Retinal pigment epithelial cell (primary cell): ENCODE results near the gene VWC2.
"Not testable (repeated sequence)": the region's sequence is repeated elsewhere in the genome, so short reads cannot be mapped to it uniquely, and the experiment has no call there.

Experiments
- DNase-seq: peaks from one replicate; pipeline ENCODE4 v3.0.0-alpha.2; 2010; ENCODE audit warnings: low read depth
- H3K4me3 ChIP-seq: 2 replicates; pipeline ENCODE4 v1.5.1; 2011; ENCODE audit warnings: mild to moderate bottlenecking, low read length, control low read depth, moderate library complexity
- TF ChIP-seq, protein P1 (sequence below): conservative IDR thresholded peaks from 2 replicates; pipeline ENCODE4 v1.5.1; 2011; ENCODE audit warnings: low read depth, low read length, control low read depth, inconsistent platforms

Gene VWC2

GRCh38 chr7:49848211-49848841 lies 74.9 kb downstream of the VWC2 start:
- no peak overlapping the region for H3K4me3 ChIP-seq
- TF ChIP-seq, protein P1, sequence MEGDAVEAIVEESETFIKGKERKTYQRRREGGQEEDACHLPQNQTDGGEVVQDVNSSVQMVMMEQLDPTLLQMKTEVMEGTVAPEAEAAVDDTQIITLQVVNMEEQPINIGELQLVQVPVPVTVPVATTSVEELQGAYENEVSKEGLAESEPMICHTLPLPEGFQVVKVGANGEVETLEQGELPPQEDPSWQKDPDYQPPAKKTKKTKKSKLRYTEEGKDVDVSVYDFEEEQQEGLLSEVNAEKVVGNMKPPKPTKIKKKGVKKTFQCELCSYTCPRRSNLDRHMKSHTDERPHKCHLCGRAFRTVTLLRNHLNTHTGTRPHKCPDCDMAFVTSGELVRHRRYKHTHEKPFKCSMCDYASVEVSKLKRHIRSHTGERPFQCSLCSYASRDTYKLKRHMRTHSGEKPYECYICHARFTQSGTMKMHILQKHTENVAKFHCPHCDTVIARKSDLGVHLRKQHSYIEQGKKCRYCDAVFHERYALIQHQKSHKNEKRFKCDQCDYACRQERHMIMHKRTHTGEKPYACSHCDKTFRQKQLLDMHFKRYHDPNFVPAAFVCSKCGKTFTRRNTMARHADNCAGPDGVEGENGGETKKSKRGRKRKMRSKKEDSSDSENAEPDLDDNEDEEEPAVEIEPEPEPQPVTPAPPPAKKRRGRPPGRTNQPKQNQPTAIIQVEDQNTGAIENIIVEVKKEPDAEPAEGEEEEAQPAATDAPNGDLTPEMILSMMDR, result no peak
- no peak for DNase-seq

DNA sequence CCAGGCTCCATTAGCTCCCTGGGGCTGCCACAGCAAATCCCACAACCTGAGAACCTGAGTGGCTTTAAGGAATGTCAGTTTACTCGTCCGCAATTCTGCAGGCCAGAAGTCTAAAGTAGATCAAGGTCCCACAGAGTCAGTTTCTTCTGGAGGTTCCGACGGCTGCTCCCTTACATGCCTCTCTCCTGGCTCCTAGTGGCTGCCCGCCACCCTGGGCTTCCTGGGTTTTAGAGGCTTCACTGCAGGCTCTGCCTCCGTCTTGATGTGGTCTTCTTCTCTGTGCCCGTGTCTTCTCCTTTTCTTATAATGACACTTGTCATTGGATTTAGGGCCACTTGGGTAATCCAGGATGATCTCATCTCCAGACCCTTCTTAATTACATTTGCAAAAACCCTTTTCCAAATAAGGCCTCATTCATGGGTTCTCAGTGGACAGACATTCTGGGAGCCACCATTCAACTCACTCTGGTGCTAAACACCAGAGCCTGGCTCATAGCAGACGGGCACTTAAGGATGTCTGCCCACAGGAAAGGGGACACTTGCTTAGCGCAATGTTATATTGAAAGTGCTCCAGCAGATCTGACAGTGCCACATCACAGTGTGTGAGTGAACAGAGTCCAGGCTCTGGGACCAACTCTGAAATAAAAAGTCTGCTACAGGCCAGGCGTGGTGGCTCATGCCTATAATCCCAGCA lies 77.6 kb downstream of the VWC2 start:
- no peak overlapping the region for H3K4me3 ChIP-seq
- TF ChIP-seq, protein P1, result no peak
- no peak for DNase-seq

DNA sequence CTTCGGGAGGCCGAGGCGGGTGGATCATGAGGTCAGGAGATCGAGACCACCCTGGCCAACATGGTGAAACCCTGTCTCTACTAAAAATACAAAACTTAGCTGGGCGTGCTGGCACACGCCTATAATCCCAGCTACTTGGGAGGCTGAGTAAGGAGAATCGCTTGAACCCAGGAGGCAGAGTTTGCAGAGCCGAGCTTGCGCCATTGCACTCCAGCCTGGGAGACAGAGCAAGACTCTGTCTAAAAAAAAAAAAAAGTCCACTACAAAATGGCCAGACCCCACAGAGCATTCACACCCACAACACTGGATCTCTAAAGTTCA lies 78.1 kb downstream of the VWC2 start:
- H3K4me3 ChIP-seq, DNase-seq: not testable (repeated sequence)

DNA sequence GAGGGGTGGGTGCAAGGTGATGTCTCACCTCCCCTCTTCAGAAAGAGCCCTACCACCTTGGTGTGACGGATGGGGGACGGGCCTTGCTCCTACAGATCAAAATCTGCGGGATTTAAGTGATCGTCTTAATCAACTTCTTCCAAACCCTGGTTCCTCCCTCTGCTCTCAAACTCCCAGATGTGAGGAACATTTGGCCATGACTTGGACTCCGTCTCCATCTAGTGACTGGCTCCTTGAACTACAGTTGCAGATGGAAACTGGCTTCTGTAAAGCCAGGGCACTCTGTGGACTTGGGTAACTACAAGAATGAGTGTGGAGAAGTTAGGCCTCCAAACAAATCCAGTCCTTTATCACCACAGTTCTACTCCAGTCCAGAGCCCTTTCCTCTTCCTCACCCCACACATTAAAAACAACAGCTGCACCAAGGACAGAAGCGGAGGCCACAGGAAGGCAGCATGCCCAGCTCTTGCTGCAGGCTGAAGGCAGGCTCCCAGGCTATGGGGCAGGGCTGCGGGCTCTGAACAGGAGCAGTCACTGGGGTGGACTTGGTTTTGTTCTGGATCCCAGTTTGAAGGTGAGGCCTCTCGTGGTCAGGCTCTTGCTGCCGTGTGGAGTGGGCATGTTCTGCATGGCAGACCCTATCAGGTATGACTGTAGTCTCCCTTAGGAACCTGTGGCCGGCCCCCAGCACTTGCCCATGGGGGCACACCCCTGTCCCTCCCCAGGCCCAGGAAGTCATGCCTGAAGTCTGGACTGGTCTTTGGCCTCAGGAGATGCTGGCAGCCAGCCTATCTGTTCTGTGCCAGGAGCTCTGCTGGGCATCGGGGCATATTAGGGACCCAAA lies 79.4 kb downstream of the VWC2 start:
- DNase-seq, result peak; percentile 2
- no peak overlapping the region for H3K4me3 ChIP-seq
- TF ChIP-seq, protein P1, result peak; percentile 77

GRCh38 chr7:49855281-49855980 lies 82.0 kb downstream of the VWC2 start:
- H3K4me3 ChIP-seq, result no peak overlapping the region
- TF ChIP-seq, protein P1, result no peak
- DNase-seq, result no peak

DNA sequence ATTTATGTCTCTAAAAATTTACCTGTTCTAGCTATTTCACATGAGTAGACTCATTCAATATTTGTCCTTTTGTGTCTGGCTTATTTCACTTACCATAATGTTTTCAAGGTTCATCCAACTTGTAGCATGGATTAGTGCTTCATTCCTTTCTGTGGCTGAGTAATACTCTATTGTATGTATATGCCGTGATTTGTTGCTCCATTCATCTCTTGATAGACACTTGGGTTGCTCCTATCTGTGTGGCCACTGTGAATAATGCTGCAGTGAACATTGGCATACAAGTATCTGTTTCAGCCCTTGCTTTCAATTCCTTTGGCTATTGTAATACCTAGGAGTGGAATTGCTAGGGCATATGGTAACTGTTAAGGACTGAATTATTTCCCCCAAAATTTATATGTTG lies 86.9 kb downstream of the VWC2 start:
- DNase-seq, result no peak
- H3K4me3 ChIP-seq, result no peak overlapping the region
- TF ChIP-seq, protein P1, result no peak

GRCh38 chr7:49866076-49866735 lies 92.8 kb downstream of the VWC2 start:
- DNase-seq, result no peak
- TF ChIP-seq, protein P1, result no peak
- H3K4me3 ChIP-seq, result no peak overlapping the region
